RWPE1 (cell line): Measurements from ENCODE around the gene DCTD.

Experiments used
- CTCF ChIA-PET: fragments of 350-600 bp; sonication (Branson Sonifier 250); formaldehyde crosslinking; extraction: SDS; loops from one replicate; lab custom pipeline; 2021; lab: Yijun Ruan, JAX
- POLR2A ChIA-PET: fragments of 400-600 bp; formaldehyde crosslinking; extraction: SDS; loops from one replicate; lab custom pipeline; 2020; ENCODE audit warnings: antibody characterized with exemption; ENCODE audit not compliant: low non-redundant PET; lab: Yijun Ruan, JAX
- DNase-seq: peaks from one replicate; pipeline ENCODE4 v3.0.0; 2012; ENCODE audit warnings: low spot score
- H3K27ac ChIP-seq: fragments of 450-650 bp; 2 replicates; pipeline ENCODE4 v1.5.1; 2017
- TF ChIP-seq, protein P1 (sequence below): fragments of 450-650 bp; conservative IDR thresholded peaks from 2 replicates; pipeline ENCODE4 v1.5.1; 2017; ENCODE audit warnings: low read depth, mild to moderate bottlenecking

DCTD gene

DNA sequence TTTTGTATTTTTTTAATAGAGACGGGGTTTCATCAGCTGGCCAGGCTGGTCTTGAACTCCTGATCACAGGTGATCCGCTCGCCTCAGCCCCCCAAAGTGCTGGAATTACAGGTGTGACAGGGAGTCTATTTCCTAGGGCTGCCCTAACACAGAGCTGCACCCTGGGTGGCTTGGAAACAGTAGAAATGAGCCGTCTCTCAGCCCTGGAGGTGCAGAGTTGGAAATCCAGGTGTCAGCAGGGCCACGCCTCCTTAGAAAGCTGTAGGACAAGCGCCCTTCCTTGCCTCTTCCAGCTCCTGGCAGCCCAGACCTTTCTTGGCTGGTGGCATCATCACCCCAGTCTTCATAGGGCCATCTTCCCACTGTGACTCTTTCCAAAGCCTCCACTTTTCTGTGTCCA lies 71.6 kb downstream of the DCTD start:
- H3K27ac ChIP-seq: no peak overlapping the region
- ChIA-PET POLR2A (interaction anchor here (0.7 kb wide), 1 partner anchor 24 kb away, joined by 3 read pairs; no protein-coding TSS in a partner anchor), CTCF (no interaction called here)
- no peak for DNase-seq
- TF ChIP-seq, protein P1, sequence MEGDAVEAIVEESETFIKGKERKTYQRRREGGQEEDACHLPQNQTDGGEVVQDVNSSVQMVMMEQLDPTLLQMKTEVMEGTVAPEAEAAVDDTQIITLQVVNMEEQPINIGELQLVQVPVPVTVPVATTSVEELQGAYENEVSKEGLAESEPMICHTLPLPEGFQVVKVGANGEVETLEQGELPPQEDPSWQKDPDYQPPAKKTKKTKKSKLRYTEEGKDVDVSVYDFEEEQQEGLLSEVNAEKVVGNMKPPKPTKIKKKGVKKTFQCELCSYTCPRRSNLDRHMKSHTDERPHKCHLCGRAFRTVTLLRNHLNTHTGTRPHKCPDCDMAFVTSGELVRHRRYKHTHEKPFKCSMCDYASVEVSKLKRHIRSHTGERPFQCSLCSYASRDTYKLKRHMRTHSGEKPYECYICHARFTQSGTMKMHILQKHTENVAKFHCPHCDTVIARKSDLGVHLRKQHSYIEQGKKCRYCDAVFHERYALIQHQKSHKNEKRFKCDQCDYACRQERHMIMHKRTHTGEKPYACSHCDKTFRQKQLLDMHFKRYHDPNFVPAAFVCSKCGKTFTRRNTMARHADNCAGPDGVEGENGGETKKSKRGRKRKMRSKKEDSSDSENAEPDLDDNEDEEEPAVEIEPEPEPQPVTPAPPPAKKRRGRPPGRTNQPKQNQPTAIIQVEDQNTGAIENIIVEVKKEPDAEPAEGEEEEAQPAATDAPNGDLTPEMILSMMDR: no peak

DNA sequence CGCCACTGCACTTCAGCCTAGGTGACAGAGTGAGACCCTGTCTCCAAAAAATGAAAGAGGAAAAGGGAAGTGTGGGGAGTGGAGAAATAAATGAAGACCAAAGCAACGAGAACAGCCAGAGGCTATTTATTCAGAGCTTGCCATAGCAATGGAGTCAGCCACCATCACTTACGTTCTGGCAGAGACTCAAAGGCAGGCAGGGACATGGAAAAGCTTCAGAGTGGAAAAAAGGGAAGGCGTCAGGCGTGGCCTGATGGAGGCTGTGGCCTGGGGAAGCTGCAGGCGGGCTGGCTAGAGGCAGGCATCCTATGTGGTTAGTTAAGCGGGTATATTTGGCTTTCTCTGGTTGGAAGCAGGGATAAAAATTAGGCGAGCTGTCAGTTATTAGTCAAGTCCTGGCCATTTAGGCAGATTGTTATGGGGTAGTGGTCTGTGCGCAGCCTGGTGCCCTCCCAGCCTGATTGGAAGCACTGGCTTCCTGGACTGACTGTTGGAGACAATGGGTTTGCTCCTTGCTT lies 73.3 kb downstream of the DCTD start:
- TF ChIP-seq, protein P1: no peak
- peak; percentile 13 for DNase-seq
- H3K27ac ChIP-seq: no peak overlapping the region
- ChIA-PET CTCF (no interaction called here), POLR2A (no interaction called here)

DNA sequence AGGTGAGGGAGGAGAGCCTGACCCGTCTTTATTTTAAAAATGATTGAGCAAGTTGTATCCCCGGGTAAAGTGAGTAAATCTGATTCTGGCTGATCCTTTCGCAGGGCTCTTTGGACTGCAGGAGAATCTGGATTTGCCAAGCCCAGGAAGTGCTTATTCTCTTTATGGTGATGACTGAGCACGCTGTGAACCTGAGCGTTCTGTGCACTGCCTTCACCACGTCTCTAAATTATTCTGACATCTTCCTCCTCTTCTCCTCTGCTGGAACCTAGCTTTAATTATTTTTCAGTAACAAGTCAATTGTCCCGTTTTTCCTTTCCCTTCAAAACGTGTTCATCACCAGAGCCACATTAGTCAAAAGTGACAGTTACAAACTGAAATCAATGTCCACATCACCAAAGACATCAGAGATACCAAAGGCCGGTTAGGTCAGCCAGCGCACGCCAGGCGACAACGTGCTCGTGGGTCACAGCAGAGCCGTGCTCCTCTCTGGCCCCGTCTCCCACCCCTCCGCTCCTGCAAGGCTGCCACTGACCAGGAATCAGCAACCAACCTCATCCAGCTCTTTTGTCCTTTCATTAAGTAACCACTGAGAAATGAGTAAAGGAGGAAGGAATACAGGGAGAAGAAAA lies 74.3 kb downstream of the DCTD start:
- CTCF ChIA-PET: no interaction called here
- TF ChIP-seq, protein P1: no peak
- POLR2A ChIA-PET: no interaction called here
- H3K27ac ChIP-seq: no peak overlapping the region
- no peak for DNase-seq

DNA sequence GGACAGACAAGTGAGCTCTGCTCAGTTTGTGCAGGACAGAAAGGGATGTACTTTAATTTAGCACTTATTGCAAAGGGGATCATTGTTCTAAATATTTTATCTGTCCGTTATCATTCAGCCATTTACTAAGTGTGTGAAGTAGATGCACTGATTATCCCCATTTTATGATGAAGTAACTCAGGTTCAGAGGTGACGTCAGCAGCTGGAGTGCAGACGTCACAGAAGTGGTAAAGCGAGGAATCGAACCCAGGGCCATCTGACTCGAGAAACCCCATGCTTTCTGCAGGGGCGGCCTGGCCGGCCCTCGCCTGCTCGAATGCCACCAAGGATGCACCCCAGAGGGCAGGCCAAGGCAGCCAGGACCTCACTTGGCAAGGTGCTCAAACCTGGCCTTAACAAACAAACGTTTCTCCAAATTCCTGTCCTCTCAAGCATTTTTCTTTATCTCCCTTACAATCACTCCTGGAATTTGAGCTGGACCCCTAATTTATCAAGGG lies 75.0 kb downstream of the DCTD start:
- no peak overlapping the region for H3K27ac ChIP-seq
- ChIA-PET CTCF (no interaction called here), POLR2A (no interaction called here)
- no peak for DNase-seq
- TF ChIP-seq, protein P1: no peak

DNA sequence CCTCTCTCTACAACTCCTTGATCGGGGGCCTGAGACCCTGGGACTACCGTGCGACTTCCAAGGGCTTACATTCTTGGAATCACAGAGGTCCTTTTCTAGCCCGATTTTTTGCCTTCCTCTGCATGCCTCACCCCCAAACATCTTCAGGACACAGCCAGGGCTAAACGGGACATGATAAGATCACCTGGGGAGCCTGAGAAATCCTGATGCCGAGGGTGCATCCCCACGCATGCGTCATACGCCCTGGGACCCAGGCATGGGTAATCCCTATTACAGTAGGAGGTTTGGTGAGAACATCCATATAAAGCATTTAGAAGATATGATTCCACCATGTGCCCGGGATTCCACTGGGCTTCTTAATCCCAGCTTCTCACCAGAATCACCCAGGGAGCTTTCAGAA lies 77.1 kb downstream of the DCTD start:
- no peak for DNase-seq
- TF ChIP-seq, protein P1: no peak
- ChIA-PET POLR2A (no interaction called here), CTCF (no interaction called here)
- no peak overlapping the region for H3K27ac ChIP-seq
